Fibroblast of lung (primary cell): ENCODE measurements around the gene ATP9B. TPM values are rescaled to one million over a fixed set of nuclear protein-coding genes. Genes with fewer than 3 reads are reported as not detected.

Experiments
- DNase-seq, 2 donors: peaks; one replicate each; pipeline versions ENCODE4 v3.0.0 to v3.0.0-alpha.2; 2010; ENCODE audit warnings: low read depth in 2 of 2
- H2AFZ ChIP-seq: 2 replicates; pipeline ENCODE4 v1.5.1; 2012; ENCODE audit warnings: low read length, control low read depth, inconsistent platforms
- H3K27ac ChIP-seq: 2 replicates; pipeline ENCODE4 v1.5.1; 2011; ENCODE audit warnings: low read length, control low read depth; ENCODE audit not compliant: insufficient read depth
- H3K27me3 ChIP-seq: 2 replicates; pipeline ENCODE4 v1.5.1; 2011; ENCODE audit warnings: mild to moderate bottlenecking, low read length; ENCODE audit not compliant: control insufficient read depth, insufficient read depth
- H3K36me3 ChIP-seq: 2 replicates; pipeline ENCODE4 v1.5.1; 2011; ENCODE audit warnings: low read length; ENCODE audit not compliant: control insufficient read depth, insufficient read depth
- H3K4me1 ChIP-seq: 2 replicates; pipeline ENCODE4 v1.5.1; 2011; ENCODE audit warnings: low read length; ENCODE audit not compliant: control insufficient read depth, insufficient read depth; ENCODE audit errors: extremely low read depth
- H3K4me2 ChIP-seq: 2 replicates; pipeline ENCODE4 v1.5.1; 2011; ENCODE audit warnings: low read length, control low read depth; ENCODE audit not compliant: insufficient read depth; ENCODE audit errors: extremely low read depth
- H3K4me3 ChIP-seq, 4 experiments: fragments of 200-600 bp in 1 of 4; sonication (generic) in 1 of 4; replicated peaks in 1 of 4; 2 replicates each; pipeline ENCODE4 v1.5.1; 2011 to 2016; ENCODE audit warnings: low read length in 4 of 4, low read depth in 3 of 4, mild to moderate bottlenecking in 3 of 4, control low read depth in 2 of 4, inconsistent platforms in 1 of 4, mixed read lengths in 1 of 4; ENCODE audit not compliant: insufficient read depth in 1 of 4; ENCODE audit errors: control extremely low read depth in 1 of 4
- H3K79me2 ChIP-seq: 2 replicates; pipeline ENCODE4 v1.5.1; 2012; ENCODE audit warnings: mild to moderate bottlenecking, low read length, inconsistent platforms; ENCODE audit not compliant: control insufficient read depth, insufficient read depth
- H3K9ac ChIP-seq: 2 replicates; pipeline ENCODE4 v1.5.1; 2011; ENCODE audit warnings: mild to moderate bottlenecking, low read length, control low read depth; ENCODE audit not compliant: insufficient read depth
- H3K9me3 ChIP-seq: 2 replicates; pipeline ENCODE4 v1.5.1; 2012; ENCODE audit warnings: low read depth, low read length; ENCODE audit not compliant: control insufficient read depth, insufficient read depth
- H4K20me1 ChIP-seq: 2 replicates; pipeline ENCODE4 v1.5.1; 2011; ENCODE audit warnings: low read length; ENCODE audit not compliant: control insufficient read depth, insufficient read depth; ENCODE audit errors: extremely low read depth
- CTCF ChIP-seq, 2 donors: IDR thresholded peaks in 1 of 2; conservative IDR thresholded peaks in 1 of 2; 1 replicate in 1 of 2; 2 replicates in 1 of 2; pipeline ENCODE4 v1.5.1; 2011 to 2012; ENCODE audit warnings: low read length in 2 of 2, control low read depth in 1 of 2, inconsistent platforms in 1 of 2, low read depth in 1 of 2, mild to moderate bottlenecking in 1 of 2
- EZH2 ChIP-seq: IDR thresholded peaks from 2 replicates; pipeline ENCODE4 v1.5.1; 2012; ENCODE audit warnings: low read length, control low read depth, mild to moderate bottlenecking; ENCODE audit errors: missing control alignments
- polyA plus RNA-seq, 2 donors: library from polyadenylated mRNA; depleted of rRNA in 1 of 2; stranded (reverse) in 1 of 2; unstranded in 1 of 2; fragments of >200 nt; gene quantifications; 2 replicates each; pipeline ENCODE4 v1.2.1, GENCODE V29; 2011 to 2012; ENCODE audit warnings: missing spikeins in 1 of 2
- total RNA-seq: library from RNA; depleted of rRNA; stranded (reverse); fragments of >200 nt; gene quantifications from 2 replicates; pipeline ENCODE4 v1.2.1, GENCODE V29; 2014

Gene ATP9B
- total and polyA plus RNA-seq, 2 donors (not counting 1 experiment from before 2014, with no cell fraction given) = 11.2 to 27.7 TPM

- Histone ChIP-seq H3K4me2 (no peak overlapping the region), H3K9ac (no peak overlapping the region), H4K20me1 (no peaks in the 10 kb centered on the region), H3K27me3 (no peaks in the 10 kb centered on the region), H2AFZ (no peak overlapping the region), H3K4me3 (no peak overlapping the region), H3K9me3 (no peaks in the 10 kb centered on the region), H3K4me1 (no peaks in the 10 kb centered on the region), H3K27ac (no peak overlapping the region), H3K79me2 (no peaks in the 10 kb centered on the region), H3K36me3 (no peaks in the 10 kb centered on the region)
- no peak for DNase-seq
- TF ChIP-seq EZH2 = no peak
- no peak for TF ChIP-seq CTCF (conservative IDR thresholded peaks at IDR 0.05 in 1 of 2, IDR thresholded peaks at IDR 0.05 in 1 of 2; ENCODE audit: low read depth in 1 of 2, low read length in 2 of 2)
These were observed 172.6 kb downstream of the ATP9B start for GRCh38 chr18:79241755-79242154.

- H3K27me3 ChIP-seq = no peaks in the 10 kb centered on the region
- H3K4me3 ChIP-seq = no peak overlapping the region
- H3K27ac ChIP-seq = no peak overlapping the region
- H3K9ac ChIP-seq = no peak overlapping the region
- no peak overlapping the region for H3K4me2 ChIP-seq
- no peaks in the 10 kb centered on the region for H3K36me3 ChIP-seq
- DNase-seq = peak in 1 of 2 donors; percentile 24
- H3K4me1 ChIP-seq = no peaks in the 10 kb centered on the region
- no peaks in the 10 kb centered on the region for H4K20me1 ChIP-seq
- TF ChIP-seq CTCF (conservative IDR thresholded peaks at IDR 0.05 in 1 of 2, IDR thresholded peaks at IDR 0.05 in 1 of 2; ENCODE audit: low read depth in 1 of 2, low read length in 2 of 2) = no peak
- no peak overlapping the region for H2AFZ ChIP-seq
- no peaks in the 10 kb centered on the region for H3K9me3 ChIP-seq
- H3K79me2 ChIP-seq = no peaks in the 10 kb centered on the region
These were observed 173.1 kb downstream of the ATP9B start for GRCh38 chr18:79242246-79242645.

- H3K4me2 ChIP-seq = no peak overlapping the region
- H3K36me3 ChIP-seq = no peaks in the 10 kb centered on the region
- no peak overlapping the region for H3K27ac ChIP-seq
These were observed 176.4 kb downstream of the ATP9B start for GRCh38 chr18:79245517-79246001.

More at GRCh38 chr18:79245517-79246001, 176.4 kb downstream of the ATP9B start:
- no peak overlapping the region for H3K4me3 ChIP-seq
- DNase-seq = no peak
- H3K4me1 ChIP-seq = no peaks in the 10 kb centered on the region
- no peak overlapping the region for H2AFZ ChIP-seq
- no peak for TF ChIP-seq EZH2
- TF ChIP-seq CTCF (conservative IDR thresholded peaks at IDR 0.05 in 1 of 2, IDR thresholded peaks at IDR 0.05 in 1 of 2; ENCODE audit: low read depth in 1 of 2, low read length in 2 of 2) = no peak
- no peaks in the 10 kb centered on the region for H3K79me2 ChIP-seq
- H3K27me3 ChIP-seq = no peaks in the 10 kb centered on the region
- H3K9me3 ChIP-seq = no peaks in the 10 kb centered on the region
- no peaks in the 10 kb centered on the region for H4K20me1 ChIP-seq
- no peak overlapping the region for H3K9ac ChIP-seq
